Stimulated activated CD8-positive, alpha-beta memory T cell treated with anti-CD3 and anti-CD28 coated beads, Interleukin-15, amount 100 ng/mL, for 4 hours (primary cell): Measurements from ENCODE around the gene MAEL.

Experiments
- DNase-seq, 2 donors: peaks; one replicate each; pipeline ENCODE4 v3.0.0-alpha.2; 2020; ENCODE audit warnings: low read depth in 2 of 2

The MAEL gene

DNA sequence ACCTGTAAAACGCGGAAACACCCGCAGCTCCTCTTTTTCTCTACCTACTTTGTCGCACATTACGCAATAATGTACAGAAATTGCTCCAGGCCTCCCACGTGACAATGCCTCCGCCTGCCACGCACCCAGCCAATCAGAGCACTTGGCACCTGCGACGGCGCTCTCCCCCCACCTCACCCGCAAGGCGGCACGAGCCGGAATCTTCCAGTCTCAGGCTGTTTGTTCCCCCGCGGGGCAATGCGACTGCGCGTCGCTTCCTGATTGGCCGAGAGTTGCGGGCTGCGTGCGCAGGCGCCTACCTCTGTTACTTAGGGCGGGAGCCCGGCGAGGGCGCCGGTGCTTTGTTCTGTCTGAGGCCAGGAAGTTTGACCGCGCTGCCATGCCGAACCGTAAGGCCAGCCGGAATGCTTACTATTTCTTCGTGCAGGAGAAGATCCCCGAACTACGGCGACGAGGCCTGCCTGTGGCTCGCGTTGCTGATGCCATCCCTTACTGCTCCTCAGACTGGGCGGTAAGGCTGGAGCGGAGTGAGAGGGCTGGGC lies at the start of gene MAEL:
Gene MAEL (plus strand): TSS at position 307 of the 542 bp plus-strand sequence. CDS start 73 bp downstream, at position 380.
- no peak for DNase-seq

DNA sequence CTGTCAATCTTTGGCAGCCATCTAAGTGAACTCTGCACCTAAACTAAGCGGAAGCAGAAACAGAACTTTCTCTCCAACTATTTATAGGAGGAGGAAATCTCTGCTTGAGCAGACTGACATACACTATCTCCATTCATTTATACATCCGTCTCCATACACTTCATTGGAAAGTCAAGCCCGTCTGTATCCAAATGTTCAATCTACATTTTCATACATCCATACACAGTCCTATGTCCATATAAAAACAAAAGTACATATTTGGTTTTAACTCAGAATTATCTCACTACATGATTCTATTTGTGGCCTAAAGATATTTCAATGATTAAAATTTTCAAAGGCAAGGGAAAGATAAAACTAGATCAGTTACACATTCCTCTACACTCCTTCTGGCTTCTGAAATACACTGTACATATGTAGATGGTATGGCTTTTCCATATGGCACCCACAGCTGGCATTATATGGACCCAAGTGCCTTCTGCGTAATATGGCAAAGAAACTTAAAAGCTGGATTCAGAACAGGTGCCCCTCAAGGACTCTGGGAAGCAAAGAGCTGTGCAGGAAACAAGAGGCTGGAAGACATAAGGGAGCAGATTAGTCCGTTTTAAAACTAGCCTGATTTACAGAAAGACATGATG lies 49.2 kb upstream of the MAEL start:
- DNase-seq = no peak

DNA sequence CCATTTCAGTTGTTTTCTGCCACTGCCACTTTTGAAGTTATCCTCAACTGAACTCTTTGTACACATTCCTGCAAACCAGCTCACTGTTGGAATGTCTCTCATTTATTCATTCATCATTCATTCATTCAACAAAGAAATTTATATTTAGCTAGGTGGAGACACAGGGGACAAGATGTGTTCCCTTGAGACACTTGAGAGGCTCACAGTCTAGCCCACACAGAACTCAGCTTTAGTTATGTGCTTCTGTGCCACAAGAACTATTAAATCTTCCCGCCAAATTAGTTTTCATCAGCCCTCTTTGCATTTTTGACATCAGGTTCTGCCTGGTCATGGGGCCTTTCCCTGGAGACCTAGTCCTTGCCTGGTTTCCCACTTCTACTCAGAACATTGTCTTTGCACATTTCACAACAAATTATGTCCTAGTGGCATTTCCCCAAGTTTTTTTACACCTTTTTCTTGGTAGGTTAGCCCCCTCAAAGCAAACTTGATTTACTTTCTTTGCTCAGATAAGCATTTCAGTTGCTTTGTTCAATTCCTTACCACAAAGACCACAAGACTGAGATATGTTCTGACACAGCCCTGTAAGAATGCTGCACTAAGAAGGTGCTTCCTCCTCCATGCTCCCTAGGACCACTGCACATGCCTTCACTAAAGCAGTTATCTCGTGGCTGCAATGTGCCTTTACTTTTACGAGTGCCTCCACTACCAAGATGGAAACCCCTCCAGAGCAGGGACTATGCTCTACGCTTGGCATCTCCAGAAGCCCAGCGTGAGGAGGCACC lies 44.7 kb upstream of the MAEL start:
- DNase-seq = no peak

DNA sequence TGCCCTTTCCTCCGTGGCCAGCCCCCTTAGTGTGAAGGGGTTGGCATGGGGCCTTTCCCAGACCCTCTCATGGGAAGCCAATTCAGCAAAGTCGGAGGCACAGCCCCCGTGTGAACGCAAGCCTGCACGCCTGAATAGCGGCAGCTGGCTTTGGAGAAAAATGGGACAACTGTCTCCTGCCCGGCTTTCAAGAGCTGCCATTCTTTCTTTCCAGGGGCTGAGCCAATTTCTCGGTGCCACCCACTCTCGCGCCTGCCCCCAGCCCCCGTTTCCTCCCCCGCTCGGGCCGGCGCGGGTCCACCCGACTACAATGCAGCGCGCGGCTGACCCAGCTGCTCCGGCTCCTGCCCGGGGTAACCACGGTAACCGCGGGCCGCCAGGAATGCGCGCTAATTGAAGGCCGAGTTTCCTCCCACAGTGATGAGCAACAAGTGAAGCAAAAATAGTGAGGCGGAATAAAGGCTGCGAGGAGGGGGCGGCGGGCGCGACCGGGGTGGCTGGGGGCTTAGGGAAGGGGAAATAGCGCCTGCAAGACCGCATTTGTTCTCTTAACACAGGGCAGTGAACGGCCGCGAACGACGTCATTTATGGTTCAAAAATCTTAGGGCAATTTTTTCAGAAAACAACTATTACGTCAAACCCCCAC lies 41.6 kb upstream of the MAEL start:
- DNase-seq = no peak

DNA sequence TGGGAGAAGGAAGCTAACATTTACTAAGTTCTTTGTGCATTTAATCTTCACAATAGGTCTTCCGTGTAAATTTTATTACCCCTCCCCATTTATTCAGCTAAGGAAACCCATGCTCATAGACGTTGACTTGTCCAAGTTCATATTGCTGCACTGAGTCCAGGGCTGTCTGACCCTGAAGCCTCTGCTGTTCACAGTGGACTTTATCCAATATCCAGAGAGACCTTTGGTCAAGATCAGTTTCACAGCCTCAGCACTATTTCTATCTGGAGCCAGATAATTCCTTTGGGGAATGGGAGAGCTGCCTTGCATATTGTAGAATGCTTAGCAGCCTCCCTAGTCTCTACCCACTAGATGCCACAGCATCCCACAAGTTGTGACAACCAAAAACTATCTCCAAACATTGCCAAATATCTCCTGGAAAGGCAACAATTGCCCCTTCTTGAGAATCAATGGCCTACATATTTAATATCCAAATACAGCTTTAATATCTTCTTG lies 40.2 kb upstream of the MAEL start:
- no peak for DNase-seq

DNA sequence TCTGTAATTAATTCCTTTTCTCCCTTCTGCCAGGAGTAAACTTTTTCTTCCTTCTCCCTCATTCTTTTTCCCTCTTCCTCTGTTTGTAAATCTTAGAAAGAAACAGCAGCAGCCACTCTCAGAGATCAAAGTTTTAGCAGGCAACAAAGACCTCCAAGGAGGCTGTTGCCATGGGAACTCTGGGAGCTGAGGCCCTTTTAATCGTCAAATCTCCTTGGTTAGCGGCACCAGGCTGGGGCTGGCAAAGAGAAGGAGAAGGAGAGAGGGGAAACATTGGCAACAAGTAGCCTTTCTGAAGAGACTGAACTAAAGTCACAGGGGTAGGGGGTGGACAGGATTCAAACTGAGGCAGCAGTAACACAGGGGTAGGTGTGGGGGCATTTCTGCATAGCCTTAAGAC lies 38.9 kb upstream of the MAEL start:
- DNase-seq = no peak

DNA sequence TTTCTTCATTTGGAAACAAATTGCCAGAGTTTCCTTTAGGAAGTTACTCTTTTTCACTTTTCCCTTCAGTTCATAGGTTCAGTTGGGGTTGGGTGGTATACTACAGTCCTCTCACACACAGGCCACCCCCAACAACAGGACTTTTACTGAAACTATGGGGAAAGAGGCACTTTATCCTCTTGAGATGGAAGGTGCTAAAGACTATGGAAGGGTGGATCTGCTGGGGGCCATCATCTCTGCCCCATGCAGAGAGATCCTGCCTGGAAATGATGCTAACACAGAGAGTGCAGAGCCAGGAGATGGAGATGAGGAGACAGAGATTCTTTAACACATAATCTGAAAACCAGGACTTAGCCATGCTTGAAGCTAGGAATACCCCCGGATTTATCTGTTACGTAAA lies 38.0 kb upstream of the MAEL start:
- no peak for DNase-seq

DNA sequence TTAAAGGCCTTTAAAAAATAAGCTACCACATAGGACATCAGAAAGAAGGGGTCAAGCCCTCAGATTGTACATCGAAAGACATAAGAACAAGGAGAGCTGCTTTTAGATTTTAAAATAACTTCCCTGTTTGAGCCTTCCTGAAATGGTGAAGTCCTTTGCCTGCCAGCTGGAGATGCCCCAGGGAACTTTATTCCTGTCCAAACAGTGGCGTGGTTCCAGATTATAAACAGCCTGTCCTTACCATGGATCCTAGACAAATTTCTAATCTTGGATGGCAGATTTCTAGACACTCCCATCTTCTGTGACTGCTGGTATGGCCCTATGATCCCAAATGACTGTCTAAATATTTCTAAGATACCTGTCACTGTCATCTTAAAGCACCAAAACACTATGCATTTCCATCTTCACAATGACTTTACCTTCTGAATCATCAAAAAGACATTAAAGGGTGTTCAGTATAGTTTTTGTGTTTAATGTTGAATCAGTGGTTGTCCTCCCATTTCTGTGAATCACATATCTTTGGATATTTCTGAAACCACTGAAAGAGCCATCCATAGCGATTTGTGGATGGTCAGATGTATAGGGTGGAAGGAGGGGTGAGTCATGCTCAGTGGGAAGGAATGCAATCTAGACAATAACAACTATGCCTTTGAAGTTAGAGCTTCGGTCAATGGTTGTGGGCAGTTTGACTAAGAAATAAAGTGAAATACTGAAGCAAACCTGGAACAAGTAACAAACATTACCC lies 36.9 kb upstream of the MAEL start:
- DNase-seq = no peak

DNA sequence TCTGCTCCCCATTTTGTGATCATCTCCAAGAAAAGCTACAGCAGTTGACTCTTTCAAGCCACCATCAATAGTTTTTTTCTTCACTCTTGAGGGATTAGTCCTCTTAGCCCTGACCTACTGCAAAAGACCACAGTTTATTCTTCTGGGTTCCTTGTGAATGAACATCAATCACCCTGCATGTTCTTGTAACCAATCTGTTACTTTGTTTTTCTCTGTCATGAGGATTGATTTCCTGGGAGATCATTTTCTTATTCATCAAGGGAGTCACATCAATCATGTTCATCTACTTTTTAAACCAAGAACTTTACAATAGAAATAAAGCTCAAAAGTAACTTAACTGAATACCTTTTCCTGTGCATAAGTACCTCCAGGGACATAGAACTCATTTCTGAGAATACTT lies 35.6 kb upstream of the MAEL start:
- DNase-seq = no peak

DNA sequence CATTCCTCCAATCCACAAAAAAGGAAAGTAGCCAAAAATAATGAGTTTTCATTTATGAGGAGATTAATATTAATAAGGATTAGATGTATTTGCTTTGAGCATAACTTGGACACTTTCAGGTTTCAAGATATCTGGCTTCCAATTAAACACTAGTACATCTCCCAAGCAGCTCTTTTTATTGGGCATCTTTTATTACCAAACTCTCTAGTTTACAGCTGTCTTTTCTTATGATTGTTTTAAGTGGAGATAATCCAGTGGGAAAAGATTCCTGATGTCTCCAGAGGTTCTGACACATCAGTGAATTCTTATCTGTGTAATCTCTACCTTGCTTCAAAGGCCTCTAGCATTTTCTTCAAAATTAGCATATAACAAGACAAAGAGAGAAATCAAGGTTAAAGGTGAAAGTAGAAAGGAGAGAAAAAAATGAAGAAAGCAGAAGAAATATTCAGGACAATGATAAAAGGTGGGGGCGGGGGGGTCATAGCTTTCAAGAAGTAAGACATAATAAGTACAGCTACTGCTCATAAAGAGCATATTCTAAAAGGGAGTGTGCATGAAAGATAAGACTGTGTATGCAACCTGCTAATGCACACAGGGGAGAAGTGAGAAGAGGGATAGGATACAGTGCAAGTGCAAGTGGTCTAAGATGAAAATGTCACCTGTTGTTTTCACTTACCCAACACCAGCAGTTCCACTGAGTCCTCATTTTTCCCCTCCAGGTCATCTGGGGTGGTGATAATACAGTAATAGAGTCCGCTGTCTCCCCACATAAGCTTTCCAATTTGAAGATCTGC lies 32.8 kb upstream of the MAEL start:
- no peak for DNase-seq

DNA sequence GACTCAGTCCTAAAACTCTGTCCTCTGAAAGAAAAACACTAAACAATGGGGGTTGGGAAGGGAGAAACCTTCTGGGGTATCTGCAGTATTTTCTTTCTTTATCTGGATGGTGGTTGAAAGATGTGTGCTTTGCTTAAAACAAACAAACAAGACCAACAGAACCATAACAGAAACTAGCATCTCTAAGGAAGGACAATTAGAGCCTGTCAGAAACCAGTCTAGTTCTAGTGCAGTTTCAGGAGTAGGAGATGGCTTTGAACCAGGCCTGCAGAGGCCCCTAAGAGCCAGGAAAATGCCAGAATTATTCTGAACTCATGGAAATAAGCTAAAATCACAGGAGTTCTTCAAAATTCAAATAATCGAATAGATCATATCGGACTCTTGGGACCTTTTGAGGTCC lies 32.2 kb upstream of the MAEL start:
- no peak for DNase-seq

DNA sequence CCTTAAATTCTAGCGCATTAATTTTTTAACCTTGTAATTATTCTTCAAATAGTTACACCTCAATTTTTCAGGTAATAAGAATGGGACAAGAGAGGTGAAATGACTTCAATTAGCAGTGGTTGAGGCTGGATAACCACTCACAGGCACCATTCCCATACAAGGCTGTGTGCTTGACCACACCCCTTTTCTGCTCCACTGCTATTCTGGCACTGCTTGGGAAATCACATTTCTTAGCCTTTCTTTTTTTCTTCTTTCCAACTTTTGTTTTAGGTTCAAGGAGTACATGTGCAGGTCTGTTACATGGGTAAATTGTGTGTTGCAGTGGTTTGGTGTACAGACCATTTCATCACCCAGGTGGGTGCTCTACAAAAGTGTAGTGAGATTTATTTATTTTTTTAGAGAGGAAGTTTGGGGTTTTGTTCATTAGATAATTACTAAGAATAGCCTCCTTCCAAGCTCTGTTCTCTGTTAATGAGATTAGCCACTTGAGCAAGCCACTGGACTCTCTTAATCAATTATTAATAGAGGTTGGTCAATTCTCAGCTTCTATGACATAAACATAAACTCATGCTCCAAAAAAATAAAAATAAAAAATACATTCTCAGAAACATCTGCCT lies 28.1 kb upstream of the MAEL start:
- no peak for DNase-seq

DNA sequence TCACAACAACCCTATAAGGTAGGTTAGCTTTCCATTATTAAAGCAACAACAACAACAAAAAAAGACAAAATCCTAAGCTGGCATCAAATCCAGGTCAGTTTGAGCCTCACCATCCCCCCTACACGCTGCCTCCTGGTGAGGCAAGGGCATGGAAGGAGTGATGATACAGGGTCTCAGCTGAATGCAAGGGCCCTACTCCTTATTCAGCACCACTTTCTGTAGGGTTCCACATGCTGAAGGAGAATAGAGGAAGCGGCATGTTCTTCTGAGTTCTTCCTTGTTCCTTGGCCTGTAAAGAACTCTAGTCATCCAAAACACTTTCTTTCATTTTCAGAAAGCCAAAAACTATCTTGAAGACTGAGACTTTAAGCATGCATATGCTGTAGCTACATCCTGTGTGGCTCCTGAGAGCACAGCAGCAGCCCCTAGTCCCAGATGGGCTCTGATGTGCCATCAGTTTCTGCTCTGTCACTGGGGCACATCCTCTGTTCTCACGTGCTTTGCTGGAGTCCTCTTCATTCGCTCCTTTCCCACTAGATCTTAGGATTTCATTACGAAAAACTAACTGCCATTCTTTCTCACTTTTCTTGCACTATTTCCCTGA lies 19.9 kb upstream of the MAEL start:
- no peak for DNase-seq

DNA sequence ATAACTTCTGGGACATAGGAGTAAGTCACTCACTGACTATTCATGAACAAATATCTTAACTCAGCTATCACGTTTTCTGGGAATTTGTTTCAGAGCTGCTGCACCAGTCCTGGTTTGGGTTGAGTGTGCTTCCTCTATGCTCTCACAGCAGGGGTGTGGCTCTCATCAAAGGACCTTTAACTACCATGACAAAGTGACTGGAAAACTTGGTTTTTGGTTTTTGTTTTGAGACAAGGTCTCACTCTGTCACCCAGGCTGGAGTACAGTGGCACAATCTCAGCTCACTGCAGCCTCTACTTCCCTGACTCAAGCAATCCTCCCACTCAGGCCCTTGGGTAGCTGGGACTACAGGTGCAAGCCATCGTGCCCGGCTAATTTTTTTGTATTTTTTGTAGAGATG lies 17.8 kb upstream of the MAEL start:
- no peak for DNase-seq

DNA sequence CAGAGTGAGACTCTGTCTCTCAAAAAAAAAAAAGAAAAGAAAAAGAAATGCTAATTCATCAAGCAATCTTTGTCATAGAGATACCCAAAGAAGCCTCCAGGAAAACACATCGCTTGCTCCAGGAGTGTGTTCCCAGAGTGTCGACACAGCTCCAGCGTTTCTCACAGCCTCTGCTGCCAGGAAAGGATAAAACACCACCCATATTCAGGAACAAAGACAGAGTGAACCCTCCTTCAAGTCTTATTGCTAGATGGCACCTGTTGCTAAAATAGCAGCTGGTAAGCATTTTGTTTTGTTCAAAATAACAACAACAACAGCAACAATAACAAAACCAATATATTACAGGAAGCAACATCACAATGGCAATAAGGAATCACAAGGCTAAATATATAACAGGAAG lies 16.9 kb upstream of the MAEL start:
- no peak for DNase-seq

DNA sequence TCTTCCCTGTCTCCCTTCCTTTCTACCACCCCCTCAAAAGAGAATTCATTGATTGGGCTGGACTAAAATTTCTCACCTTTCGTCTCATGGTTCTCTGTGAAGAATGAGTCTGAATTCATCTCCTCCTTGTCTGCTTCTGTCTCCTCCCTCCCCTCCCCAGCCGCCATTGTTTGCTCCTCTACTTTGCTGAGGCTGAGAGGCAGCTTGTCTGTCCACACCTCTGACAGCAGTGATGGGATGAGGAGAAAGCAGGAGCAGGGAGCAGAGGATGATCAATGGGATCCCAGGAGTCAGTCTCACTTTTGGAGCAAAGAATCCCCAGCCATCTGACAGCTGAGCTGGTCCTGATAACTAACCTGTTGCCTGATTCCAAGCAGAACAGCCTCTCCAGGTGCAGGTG lies 16.3 kb upstream of the MAEL start:
- no peak for DNase-seq

DNA sequence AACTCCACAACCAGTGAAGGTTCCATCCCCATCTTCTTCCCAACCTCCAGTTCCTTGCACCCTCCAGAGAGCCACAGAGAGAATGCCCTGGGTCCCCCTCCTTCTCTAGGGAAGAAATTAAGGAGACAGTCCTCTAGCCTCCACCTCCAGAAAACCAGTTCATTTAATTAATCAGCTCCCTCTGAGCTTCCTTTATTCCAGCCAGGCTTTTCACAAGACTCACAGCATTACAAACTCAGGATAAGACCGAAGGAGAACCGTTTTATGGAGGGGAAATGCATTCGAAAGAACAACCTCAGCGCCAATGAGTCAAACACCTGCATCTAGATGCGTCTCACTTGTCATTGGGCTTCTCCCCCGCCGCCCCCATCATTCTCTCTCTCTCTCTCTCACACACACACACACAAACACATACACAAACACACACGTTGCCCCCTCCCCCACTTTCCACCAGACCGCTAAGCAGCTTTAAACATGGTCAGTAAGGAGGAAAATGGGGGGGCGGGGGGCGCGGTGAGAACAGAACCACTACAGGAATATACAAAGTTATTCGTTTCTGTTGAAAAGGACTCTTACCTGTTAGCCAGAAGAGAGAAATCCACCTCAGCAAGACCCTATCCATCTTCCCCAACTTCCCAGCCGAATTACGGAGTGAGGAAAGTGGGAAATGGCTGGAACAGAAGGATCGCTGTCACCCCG lies 14.3 kb upstream of the MAEL start:
- DNase-seq = peak; percentile 7 to 38

DNA sequence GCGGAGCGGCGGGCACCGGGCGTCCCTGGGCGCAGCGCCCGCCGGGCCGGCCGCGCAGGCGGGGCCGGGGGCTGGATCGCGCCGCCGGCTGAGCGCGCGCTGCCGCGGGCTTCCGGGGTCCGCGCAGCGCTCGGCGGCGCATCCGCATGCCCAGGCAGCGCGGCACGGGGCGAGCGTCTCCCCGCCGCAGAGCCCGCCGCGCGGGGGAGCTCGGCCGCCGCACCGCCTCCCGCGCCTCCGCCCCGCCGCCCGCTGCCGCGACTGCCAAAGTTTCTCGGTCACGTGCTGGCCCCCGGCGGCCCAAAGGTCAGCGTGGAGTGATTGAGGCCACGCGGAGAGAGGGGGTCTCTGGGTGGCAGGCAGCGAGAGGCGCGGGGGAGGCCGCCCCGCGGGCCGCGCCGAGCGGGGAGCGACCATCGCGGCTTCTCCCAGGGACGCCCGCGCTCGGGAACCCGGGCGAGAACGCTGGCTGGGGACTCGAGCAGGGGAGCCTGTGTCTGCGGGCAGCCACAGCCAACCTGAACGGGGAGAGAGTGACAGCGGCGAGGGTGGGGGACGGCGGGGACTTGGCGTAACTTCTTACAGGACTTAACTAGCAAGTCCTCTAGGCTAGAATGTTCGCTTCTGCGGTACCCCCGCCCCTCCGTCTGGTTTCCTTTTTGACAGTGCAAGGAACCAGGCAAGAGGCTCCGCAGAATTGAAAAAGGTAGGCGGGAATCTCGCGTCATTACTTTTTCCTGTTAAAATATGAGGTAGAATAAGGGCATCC lies 13.5 kb upstream of the MAEL start, which contains the start of gene ILDR2:
Gene ILDR2 (minus strand): TSS at position 180 of the 769 bp plus-strand sequence. CDS start 272 bp downstream, outside the sequence.
- peak; percentile 45 to 63 for DNase-seq

DNA sequence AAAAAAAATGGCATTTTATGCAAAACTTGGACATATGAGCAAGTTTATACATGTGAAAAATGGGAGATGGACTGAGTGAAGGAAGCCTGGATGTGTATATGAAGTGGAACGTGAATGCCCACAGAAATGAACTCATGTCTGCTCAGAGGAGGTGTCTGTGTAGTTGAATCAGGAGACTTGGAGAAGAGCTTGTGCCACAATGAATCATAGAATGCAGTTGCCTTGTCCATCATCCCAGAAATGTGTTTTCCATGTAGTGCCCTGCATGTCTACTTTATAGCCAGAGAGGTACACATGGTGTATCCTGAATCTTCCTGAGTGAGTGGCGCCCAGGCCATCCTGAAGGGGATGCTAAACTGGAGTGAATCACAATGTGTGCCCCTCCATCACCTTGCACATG lies 11.1 kb upstream of the MAEL start:
- DNase-seq = no peak
